ENCODE measurements around the gene TBX21.

The TBX21 gene, protein sequence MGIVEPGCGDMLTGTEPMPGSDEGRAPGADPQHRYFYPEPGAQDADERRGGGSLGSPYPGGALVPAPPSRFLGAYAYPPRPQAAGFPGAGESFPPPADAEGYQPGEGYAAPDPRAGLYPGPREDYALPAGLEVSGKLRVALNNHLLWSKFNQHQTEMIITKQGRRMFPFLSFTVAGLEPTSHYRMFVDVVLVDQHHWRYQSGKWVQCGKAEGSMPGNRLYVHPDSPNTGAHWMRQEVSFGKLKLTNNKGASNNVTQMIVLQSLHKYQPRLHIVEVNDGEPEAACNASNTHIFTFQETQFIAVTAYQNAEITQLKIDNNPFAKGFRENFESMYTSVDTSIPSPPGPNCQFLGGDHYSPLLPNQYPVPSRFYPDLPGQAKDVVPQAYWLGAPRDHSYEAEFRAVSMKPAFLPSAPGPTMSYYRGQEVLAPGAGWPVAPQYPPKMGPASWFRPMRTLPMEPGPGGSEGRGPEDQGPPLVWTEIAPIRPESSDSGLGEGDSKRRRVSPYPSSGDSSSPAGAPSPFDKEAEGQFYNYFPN

DNA sequence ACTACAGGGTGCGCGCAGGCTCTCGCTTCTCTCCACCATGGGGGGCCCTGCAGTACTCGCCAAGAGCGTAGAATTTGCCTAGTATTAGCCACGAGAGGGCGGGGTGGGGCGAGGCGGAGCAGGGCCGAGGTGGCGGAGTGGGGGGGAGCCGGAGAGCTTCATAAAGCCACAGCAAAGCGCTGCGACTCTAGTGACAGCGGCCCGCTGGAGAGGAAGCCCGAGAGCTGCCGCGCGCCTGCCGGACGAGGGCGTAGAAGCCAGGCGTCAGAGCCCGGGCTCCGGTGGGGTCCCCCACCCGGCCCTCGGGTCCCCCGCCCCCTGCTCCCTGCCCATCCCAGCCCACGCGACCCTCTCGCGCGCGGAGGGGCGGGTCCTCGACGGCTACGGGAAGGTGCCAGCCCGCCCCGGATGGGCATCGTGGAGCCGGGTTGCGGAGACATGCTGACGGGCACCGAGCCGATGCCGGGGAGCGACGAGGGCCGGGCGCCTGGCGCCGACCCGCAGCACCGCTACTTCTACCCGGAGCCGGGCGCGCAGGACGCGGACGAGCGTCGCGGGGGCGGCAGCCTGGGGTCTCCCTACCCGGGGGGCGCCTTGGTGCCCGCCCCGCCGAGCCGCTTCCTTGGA, at the start of gene TBX21:
Gene TBX21 (plus strand): TSS at position 190 of the 627 bp plus-strand sequence. CDS start 219 bp downstream, at position 409.
- peak; percentile 76 for DNase-seq

DNA sequence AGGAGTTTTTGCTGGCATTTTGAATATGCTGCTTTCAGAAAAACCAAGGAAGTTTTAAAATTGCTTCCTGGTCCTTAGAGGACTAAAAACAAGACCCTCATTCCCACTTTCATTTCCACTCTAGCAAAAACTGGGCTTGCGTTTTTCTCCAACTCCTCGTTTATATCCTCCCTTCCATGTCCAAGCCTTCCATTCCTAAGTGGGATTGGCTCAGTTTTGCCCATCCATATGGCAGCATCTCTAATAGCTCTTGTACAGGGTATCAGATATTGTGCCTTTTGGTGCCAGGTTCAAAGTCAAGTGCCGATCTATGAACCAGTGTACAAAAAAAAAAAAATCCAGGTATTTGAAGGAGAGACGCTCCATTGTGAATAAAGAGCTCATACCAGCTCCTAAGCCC, 49.0 kb upstream of the TBX21 start:
- DNase-seq: no peak

DNA sequence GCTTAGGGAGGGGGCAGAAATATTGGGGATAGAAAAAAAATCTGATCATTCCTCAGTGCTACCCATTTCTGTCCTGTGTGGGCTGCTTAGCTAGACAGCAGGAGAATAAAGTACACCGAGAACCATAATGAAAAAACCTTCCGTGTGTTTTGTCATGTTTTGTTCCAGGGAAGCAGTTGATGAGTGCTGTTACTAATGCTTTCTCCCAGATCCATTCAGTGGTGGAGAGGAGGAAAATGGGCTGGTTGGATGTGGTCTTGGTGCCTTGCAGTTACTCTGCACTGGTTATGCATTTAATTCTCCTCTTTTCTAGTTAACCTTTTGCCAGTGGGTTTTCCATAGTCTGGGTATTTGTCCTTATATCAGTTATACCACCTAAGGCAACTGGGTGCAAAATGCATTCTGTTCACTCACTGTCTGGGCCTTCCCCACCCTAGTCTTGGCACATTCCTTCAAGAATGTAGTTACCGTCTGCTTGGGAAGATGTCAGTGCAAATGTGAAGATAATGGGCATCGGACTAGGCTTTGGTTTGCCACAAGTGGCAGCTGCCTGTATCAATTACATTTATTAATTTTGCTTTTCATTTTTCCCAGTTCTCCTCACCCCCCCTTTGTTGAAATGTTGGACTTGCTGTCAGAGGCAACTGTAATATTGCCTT, 48.4 kb upstream of the TBX21 start:
- DNase-seq: no peak

DNA sequence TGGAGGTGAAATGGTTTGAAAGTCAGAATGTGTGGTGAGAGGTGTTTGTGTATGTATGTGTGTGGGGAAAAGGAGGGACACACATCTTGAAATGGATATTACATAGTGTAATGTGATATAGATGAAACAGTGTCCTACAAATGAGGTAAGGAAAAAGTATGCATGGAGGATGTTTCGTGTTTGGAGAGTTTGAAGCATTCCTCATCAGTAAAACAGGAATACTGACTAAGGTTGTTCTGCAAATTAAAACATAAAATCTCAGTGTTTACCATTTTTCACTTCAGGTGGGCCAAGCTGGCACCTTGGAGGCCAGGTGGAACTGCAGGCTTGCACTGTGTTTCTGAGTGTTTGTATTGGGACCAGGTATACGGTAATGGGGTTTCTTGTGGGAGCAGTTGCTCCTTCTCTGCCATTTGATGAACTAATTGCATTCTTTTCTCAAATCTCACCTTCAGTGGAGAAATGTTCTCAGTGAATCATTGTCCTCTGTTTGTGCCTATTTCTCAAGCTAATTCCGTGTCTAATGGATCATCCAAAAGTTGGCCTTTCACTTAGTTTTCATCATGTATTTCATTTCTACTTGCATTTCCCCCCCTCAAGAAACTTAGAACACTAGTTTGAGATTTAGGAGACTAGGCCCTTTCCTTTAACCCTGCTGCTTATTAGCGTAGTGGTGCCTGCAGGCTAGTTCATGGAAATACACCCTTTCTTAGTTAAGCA, 47.3 kb upstream of the TBX21 start:
- no peak for DNase-seq

DNA sequence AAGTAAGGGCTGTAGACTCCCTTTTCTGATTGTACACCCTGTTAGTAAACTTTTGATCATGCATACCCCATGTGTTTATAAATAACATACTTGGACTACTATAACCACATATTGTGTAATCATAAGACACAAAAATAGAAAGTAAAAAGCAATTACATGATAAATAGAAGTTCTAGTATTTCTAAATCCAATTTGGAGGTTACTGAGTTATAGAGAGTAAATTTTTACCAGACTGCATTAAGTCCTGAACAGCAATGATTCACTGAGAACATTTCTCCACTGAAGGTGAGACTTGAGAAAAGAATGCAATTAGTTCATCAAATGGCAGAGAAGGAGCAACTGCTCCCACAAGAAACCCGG, 46.8 kb upstream of the TBX21 start:
- no peak for DNase-seq

DNA sequence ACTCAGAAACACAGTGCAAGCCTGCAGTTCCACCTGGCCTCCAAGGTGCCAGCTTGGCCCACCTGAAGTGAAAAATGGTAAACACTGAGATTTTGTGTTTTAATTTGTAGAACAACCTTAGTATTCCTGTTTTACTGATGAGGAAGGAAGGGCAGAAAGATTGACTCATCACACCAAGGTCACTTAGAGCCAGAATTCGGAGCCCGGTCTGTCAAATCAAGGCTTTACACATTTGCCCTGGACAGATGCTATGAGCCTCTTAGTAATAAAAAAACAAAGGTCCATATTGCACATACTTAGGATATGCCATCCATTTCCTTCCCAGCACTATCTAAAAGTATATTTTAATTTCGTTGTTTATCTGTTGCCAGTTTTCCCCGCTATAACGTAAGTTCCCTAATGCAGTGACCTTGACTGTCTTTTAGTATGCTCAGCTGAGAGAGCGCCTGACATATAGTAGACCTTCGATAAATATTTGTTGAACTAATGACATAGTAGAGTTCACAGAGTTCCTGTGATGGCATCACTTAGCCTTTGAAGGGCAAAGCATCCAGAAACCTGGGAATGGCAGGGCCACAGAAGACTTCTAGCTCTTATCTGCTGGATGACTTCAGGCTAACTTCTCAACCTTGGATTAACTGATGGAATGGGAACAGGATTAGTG, 46.2 kb upstream of the TBX21 start:
- no peak for DNase-seq

DNA sequence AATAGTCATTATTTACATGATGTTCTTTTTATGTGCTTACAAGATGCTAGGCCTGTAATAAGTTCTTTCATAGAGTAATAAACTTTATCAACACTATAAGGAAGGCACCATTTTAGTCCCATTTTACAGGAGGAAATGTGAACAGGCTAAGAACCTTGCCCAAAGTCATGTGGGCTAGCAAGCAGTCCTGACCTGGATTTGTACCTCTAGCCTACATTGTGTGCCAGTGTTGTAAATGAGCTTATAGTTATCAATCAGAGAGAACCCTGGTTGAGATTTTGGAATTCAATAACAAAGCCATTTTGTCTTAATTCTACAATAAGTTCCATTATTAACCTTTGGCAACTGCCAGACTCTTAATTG, 45.7 kb upstream of the TBX21 start:
- DNase-seq: no peak

DNA sequence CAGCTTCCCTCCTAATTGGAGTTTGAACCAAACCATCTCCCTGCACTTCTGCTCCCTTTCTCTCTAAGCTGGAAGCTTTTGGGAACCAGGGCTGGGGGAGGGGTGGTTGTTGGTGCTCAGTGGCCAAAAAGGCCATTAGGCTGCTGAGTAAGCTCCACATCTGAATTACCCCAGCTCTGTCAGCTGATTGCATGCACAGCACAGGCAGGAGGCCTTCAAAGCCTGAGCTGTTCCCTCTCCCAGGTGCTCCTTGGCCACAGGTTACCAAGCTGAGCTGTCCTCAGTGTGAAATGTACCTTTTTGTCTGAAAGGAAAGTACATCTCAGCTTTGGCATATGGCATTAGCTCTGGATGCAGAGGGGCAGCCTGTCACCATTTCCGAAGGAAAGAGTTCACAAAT, 45.3 kb upstream of the TBX21 start:
- DNase-seq: peak; percentile 51

DNA sequence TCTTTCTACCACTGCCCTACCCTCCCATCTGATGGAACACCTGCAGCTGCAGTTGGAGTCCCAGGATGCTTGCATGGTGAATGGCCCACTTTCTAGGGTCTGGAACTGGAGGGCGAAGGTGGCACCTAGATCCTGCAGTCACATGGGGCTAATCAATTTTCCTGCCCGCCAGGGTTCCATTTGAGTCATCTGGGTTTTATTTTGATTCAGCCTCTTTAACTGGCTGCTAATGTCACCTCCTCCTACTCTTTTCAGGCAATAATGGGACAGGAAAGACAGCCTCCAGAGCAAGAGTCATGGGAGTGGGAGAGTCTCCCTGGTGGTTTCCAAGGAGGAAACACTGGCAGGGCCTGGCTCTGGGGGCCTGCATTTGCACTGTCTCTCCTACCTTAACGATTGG, 42.9 kb upstream of the TBX21 start:
- no peak for DNase-seq

DNA sequence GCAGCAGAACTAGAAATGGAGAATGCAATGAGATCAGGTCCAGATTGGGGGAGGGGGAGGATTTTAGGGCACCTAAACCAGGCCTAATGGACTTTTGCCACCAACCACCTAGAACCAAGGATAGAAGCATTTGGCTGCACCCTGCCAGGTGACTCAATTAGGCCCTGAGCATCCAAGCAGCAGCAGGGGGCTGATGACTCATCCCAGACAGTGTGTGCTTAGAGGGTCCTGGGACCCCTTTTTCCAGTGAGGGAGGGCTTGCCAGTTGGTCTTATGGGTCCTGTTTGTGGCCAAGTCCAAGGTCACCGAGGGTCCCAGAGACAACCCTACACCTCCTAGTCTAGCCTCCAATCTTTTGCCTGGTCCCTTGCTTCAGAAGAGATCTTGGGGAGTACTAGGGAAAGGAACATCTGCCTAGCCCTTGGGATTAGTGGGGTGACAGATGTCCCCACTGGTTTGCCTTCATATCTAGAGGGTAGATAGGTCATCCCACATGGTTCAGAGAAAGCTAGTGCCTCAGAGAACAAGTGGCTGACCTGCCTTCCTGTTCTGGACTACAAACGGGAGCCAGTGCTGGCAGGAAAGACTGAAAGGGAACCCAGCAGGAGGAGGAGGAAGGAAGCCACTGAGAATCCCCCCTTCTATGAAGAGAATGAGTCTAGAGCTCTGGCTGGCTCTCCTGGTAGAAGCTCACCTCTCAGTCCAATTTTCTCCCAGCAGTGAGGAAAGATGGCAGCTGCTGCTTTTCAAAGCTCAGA, 40.7 kb upstream of the TBX21 start:
- no peak for DNase-seq

DNA sequence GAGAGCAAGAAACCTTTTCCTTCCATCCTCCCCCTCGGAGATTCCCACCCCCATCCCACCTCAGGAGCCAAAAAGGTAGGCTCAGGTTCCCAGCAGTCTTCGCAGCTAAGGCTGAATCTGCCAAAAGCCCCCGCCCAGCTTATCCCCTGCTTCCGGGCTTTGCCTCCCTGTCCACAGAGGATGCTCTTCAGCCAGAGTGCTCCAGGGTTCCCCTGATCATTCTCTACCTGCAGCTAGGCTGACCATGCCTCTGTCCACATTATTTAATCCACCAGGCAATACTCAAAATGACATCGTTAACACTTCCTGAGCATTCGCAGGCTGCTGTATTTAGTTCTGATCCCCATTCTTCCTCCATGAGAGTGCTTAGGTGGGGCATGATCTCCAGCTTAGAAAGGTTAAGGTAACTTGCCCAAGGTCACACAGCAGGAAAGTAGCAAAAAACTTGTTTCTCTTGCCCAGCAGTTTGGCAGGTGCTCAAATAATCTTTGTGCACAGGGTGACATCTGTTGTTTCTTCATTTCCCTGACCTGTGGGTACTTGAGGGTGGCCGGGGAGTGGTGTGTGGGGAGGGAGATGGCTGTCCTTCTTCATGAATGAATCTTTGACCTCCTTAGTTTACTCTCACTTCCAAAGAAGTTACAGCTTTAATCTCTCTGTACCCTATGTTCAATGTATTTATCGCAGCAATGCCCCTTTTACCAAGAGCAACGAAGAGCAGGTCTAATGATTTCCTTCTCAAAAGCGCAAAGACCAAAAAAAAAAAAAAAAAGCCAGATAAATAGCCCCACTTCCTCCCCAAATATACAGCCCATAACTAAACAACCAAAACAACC, 39.9 kb upstream of the TBX21 start:
- peak; percentile 37 for DNase-seq

DNA sequence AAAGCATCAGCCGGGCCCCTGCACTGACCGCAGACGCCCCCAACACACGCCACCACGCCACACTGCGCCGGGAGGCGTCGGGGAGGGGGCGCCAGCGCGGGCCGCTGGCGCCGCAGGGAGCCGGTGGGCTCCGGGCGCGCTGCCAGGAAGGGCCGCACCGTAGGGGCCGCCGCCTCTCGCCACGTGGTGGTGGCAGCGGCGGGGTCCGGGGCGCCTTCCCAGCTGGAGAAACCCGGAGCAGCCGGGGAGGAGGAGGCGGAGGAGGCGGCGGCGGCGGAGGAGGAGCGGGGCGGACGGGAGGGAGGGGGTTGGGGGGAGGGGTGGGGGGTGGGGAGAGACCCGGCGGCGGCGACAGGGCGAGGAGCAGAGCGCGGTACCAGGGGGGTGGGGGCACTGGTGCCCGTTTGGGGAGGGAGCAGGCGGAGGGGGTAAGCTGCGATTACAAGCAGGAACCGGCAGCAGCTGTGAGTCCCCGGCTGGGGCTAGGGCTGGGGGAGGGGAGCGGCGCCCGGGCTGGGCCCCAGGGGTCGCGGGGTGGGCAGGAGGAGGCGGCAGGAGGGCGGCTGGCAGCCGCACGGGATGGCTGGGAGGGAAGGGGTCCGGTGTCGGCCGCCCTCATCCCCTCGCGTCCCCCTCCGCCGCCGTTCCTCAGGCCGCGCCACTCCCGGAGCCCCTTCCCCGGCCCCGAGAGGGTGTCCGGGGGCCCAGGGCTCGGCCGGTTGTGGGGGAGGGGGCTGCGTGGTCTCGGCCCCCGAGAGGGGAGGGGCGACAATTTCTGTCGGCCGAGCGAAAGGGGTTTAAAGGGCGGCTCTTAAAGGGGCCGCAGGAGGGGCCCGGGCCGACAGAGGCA, 39.1 kb upstream of the TBX21 start, which contains the start of gene TBKBP1:
Gene TBKBP1 (plus strand): TSS at position 431 of the 850 bp plus-strand sequence. CDS start 1,952 bp downstream, outside the sequence.
- peak; percentile 85 for DNase-seq

DNA sequence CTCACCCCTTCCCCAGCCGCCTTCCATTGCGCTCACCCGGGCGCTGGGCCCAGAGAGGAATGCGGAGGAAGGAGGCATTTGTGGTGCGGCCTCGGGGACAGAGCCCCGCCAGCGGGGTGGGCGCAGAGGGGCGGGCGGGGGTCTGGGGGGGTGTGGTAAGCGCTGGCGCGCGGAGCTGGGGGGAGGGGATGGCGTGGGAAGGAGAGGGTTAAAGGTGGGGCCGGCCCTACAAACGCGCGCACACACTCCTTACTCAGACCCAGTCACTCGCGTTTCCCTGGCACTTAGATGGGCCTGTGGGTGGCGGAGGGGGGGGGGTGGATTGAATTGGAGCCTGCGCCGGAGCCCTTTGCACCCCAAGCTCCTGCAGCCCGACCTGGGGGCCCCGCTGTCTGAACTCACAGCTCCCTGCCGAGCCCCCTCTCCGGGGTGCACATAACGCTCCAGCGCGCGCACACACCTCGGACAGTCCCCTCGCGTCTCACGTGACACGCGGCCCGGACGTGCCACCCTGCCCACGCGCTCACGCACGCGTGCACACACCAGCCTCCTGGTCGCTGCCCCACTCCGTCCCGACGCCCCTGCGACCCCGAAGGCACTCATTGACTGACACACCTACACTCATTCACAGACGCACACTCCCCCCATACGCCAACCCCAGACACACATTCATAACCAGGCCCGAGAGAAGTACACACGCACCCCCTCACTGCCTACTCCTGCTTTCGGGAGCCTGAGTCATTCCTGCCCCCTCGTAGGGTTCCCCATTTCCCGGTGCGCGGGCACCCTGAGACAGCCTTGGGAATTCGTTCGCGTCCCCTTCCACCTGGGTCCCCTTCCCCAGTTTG, 38.2 kb upstream of the TBX21 start:
- peak; percentile 73 for DNase-seq

DNA sequence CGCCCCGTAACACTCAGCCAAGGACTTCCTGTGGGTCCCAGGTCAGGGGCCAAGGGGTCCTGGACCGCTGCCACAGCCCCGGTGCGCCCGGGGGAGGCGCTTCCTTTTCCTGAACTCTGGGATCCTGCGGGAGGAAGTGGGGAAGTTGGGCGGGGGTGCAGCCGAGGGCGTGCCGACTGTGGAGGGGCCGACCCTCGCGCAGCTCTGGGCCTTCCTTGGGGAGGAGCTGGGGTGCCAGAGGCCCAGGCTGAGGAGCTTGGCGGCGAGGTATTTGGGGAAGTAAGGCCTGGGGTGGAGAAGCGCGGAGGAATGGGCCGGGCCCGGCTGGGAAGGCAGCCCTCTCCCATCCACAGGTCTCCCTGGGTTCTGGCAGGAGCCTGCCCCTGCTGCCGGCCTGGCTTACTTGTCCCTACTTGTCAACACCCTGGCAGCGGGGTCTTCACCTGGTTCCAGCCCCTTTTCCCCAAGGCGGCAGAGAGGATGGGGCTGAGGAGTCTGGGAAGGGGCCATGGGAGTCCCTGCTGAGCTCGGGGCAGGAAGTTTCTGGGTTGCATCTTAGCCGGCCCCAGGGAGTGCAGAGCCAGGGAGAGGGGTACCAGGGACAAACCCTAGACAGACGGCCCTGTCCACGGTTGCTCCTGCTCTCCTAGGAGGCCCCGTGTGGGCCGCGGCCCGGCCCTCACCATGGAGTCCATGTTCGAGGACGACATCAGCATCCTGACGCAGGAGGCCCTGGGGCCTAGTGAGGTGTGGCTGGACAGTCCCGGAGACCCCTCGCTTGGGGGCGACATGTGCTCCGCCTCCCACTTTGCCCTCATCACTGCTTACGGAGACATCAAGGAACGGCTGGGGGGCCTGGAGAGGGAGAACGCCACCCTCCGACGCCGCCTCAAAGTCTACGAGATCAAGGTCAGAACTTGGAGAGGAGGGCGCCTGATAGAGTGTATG, 37.3 kb upstream of the TBX21 start:
- DNase-seq: peak; percentile 28

DNA sequence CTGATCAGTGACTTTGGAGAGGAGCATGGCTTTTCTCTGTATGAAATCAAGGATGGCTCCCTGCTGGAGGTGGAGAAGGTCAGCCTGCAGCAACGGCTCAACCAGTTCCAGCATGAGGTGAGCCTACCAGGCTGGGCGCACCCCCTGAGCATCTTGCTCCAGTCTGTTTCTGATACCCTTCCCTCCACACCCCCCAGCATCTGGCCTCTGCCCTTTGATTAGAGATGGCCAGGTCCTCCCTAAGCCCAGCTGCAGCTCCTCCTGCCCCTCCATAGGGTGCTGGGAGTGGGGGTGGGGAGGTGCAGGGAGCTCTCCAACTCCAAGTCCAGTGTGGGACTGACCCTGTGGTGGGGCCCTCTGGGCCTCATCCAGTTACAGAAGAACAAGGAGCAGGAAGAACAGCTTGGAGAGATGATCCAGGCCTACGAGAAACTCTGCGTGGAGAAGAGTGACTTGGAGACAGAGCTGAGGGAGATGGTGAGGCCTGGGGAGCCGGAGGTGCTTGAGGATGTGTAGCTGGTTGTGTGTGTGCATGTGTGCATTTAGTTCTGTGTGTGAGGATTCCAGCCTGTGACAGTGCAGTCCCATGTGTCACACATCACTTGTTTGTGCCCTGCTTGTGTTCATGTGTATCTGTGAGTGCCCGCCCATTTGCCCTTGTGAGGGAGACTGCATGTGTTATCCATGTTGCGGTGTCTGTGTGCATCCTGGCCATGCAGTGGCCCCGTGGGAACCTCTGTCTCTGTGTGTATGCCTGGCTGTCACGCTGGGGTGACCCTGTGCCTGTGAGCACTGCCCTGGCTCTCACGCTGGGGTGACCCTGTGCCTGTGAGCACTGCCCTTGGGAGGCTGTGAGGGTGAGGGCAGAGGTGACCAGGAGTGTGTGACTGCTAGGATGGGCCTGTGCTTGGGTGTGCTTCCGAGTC, 36.1 kb upstream of the TBX21 start:
- peak; percentile 49 for DNase-seq
